Heart left ventricle (tissue), 16 donors: Measurements from ENCODE around the gene CBX7. TPM values are rescaled to one million over a fixed set of nuclear protein-coding genes. Genes with fewer than 3 reads are reported as not detected.
A peak's percentile ranks its signal among the peaks of the same experiment; 100 is the strongest.

Source experiments
- ATAC-seq, 4 donors: fragments of 200-7000 bp; cut with Tn5 transposase; one replicate each; pipeline ENCODE4 v1.9.1; 2020 to 2022; ENCODE audit warnings: moderate library complexity in 4 of 4, mild to moderate bottlenecking in 3 of 4, moderate number of reproducible peaks in 1 of 4
- DNase-seq, 5 donors: peaks; one replicate each; pipeline ENCODE4 v3.0.0-alpha.2; 2020
- H3K27ac ChIP-seq, 12 donors: fragments of 200-600 bp; sonication (generic) in 4 of 12; one replicate each; pipeline versions ENCODE4 v1.5.0 to v1.8.0; 2016 to 2022; ENCODE audit warnings: mild to moderate bottlenecking in 2 of 12
- H3K27me3 ChIP-seq, 9 donors: fragments of 200-600 bp; sonication (generic) in 2 of 9; one replicate each; pipeline versions ENCODE4 v1.5.1 to v1.8.0; 2016 to 2022; ENCODE audit warnings: mild to moderate bottlenecking in 3 of 9
- H3K36me3 ChIP-seq, 9 donors: fragments of 200-600 bp; sonication (generic) in 2 of 9; one replicate each; pipeline versions ENCODE4 v1.5.0 to v1.8.0; 2018 to 2022; ENCODE audit warnings: mild to moderate bottlenecking in 2 of 9
- H3K4me1 ChIP-seq, 12 donors: fragments of 200-600 bp; sonication (generic) in 4 of 12; one replicate each; pipeline versions ENCODE4 v1.5.0 to v1.8.0; 2016 to 2022; ENCODE audit warnings: mild to moderate bottlenecking in 3 of 12
- H3K4me3 ChIP-seq, 12 donors: fragments of 200-600 bp; sonication (generic) in 4 of 12; one replicate each; pipeline versions ENCODE4 v1.5.0 to v1.8.0; 2017 to 2022; ENCODE audit warnings: mild to moderate bottlenecking in 9 of 12, moderate library complexity in 4 of 12
- H3K9me3 ChIP-seq, 12 donors: fragments of 200-600 bp; sonication (generic) in 4 of 12; one replicate each; pipeline versions ENCODE4 v1.5.0 to v1.8.0; 2016 to 2022; ENCODE audit warnings: mild to moderate bottlenecking in 1 of 12
- CTCF ChIP-seq, 12 donors: fragments of 200-600 bp; sonication (generic) in 4 of 12; IDR thresholded peaks; one replicate each; pipeline versions ENCODE4 v1.5.0 to v1.8.0; 2018 to 2022; ENCODE audit warnings: antibody characterized with exemption in 12 of 12, mild to moderate bottlenecking in 5 of 12
- POLR2A ChIP-seq, 2 donors: fragments of 450-650 bp; IDR thresholded peaks; one replicate each; pipeline ENCODE4 v1.6.1; 2017; ENCODE audit warnings: antibody characterized with exemption in 2 of 2, mild to moderate bottlenecking in 2 of 2, moderate library complexity in 2 of 2
- WGBS, 4 donors: extraction: QIAGEN DNeasy Blood & Tissue Kit in 2 of 4; methylation state at CpG; one replicate each; pipeline versions ENCODE4 v1.1.5 to v1.1.7; 2013 to 2018; 5-methylcytosine and 5-hydroxymethylcytosine counted together
- intact Hi-C, 10 donors: fragments of 100-400 bp; cut with DNase I; formaldehyde crosslinking; loops; one replicate each; pipeline versions ENCODE4 v1.11.1 to v1.14.2; 2022
- polyA plus RNA-seq, 2 donors: library from polyadenylated mRNA; stranded (reverse); fragments of 200-250 nt; gene quantifications; one replicate each; pipeline ENCODE4 v1.2.3, GENCODE V29; 2013
- total RNA-seq, 9 donors: library from RNA; depleted of rRNA in 2 of 9; stranded (reverse); fragments of >200 nt in 2 of 9; fragmentation: NEBNext Ultra II Directional in 3 of 9; extraction: Animal tissue kit (Norgen Biotek cat#: 25700) in 3 of 9; gene quantifications; one replicate each; pipeline versions ENCODE4 v1.1.0 to v1.2.4, GENCODE V29; 2016 to 2023
- donor health status: ischemic (EF 13 %, LVEDD 7.1; RV severe dilation, severe dysfunction).
- donor health status: healthy with polysubstance abuse.
- donor health status: DM: no; HTN: yes; CAD: no.
- donor health status: DM: no; HTN: no; CAD: no.
- donor health status: ischemic (EF 25% LVEDD 6.9; RV normal size, moderate dysfunction).
- donor health status: ischemic (EF 25% LVEDD 5.7; RV mildly dilated, moderate dysfunction).
- donor health status: healthy.
- donor health status: DM: yes; HTN: yes; CAD: no.
- donor health status: ischemic (EF 35%, LVEDD 5.7; RV mildly dilated, moderate dysfunction).
- donor health status: nonischemic (EF 11% LVEDD 7.7; RV severe dilation, severe dysfunction).
- donor health status: DM: yes; HTN: yes; CAD: no.
- donor health status: PGD.
- donor health status: ischemic (EF 29% LVEDD 5.4; RV normal size, mild dysfunction).
- donor health status: nonischemic (EF 23%, LVEDD 6.1; RV moderate dilation, normal function).

The CBX7 gene
- total and polyA plus RNA-seq, 11 donors: 48.3 to 187 (median 69.8) TPM

GRCh38 chr22:39179401-39179827 is 26.9 kb upstream of the CBX7 start:
- Histone ChIP-seq H3K4me3 (no peak overlapping the region), H3K27me3 (no peaks in the 10 kb centered on the region), H3K36me3 (no peaks in the 10 kb centered on the region), H3K9me3 (peaks cover 0 to 9% (median 0%) of the 10 kb centered on the region in 12 donors), H3K27ac (peak overlapping the region in 4 of 12 donors; percentile 22 to 84 (median 46)), H3K4me1 (peaks cover 16 to 56% (median 47%) of the 10 kb centered on the region in 12 donors)
- DNase-seq (peak in 2 of 5 donors; percentile 15 to 25), ATAC-seq (no peak)
- 76 to 84% (median 79%) methylated on average over 6 of the region's 6 CpGs for WGBS, 4 donors
- TF ChIP-seq POLR2A (IDR thresholded peaks at IDR 0.05) (no peak), CTCF (IDR thresholded peaks at IDR 0.05) (no peak)
- intact Hi-C loops: loop anchor here in 8 of 10 donors (5.0 to 10.0 kb wide), 3 partner anchors 53 to 345 kb away; partner anchors contain the start of gene ATF4 (in 4 of the 8)

DNA sequence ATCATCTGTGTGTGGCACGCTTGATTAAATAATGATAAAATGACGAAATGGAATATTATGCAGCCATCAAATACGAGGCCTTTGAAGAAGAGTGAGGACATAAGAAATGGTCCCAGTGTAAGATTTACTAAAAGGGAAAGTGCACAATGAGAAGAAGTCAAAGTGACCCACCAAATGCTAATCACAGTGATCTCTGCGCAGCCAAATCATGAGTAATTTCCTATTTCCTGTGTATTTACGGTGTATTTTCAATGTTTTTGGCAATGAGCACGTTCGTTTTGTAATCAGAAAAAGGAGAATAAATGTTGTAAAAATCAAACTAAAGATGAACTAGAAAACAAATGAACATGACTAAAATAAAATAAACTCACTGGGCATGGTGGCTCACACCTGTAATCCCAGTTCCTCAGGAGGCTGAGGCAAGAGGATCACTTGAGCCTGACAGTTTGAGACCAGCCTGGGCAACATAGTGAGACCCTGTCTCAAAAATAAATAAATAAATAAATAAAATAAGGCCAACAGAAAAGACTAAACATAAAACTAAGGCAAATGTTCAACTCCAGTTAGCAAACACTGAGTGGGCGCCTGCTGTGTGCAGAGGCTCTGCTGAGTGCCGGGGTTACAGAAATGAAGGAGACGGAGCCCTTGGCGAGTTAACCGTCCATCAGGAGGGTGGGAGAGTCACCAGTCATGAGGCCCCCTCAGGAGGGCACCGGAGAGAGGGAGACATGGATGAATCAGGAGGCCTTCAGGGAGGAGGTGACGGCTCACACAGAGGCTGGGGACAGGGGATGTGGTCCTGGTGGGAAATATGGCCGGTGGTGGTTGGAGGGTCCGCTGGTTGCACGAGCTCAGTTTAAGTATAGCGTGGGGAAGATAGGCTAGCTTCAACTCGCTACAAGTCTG is 26.0 kb upstream of the CBX7 start:
- peaks cover 0 to 9% (median 0%) of the 10 kb centered on the region in 12 donors for H3K9me3 ChIP-seq
- intact Hi-C loops: loop anchor here in 8 of 10 donors (5.0 to 10.0 kb wide), 3 partner anchors 54 to 346 kb away; partner anchors contain the start of gene ATF4 (in 4 of the 8)
- H3K27ac ChIP-seq: peak overlapping the region; percentile 35 to 93 (median 79)
- no peaks in the 10 kb centered on the region for H3K36me3 ChIP-seq
- ATAC-seq (peak in 1 of 4 donors; percentile 16), DNase-seq (no peak)
- H3K4me3 ChIP-seq: no peak overlapping the region
- TF ChIP-seq POLR2A (IDR thresholded peaks at IDR 0.05) (no peak), CTCF (IDR thresholded peaks at IDR 0.05) (no peak)
- H3K4me1 ChIP-seq: peaks cover 24 to 59% (median 50%) of the 10 kb centered on the region in 12 donors
- 83 to 86% (median 85%) methylated on average over 19 of the region's 19 CpGs for WGBS, 4 donors
- H3K27me3 ChIP-seq: no peaks in the 10 kb centered on the region

DNA sequence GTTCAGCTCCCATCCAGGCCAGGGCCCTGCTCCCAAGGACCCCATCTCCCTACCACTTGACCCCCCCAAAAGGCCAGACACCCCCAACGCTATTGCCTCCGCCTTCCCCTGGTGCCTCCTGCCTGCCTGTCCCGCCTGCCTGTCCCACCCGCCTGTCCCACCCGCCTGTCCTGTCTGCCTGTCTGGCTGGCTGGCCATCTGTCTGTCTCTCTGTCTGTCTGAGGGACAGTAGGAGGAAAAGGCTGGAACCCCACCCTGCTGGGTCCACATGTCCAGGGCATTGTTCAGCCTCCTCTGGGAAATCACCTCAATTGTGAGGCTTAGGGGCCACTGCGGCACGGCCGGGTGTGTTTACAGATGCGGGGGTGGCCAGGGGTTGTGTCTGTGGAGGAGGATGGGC is 25.3 kb upstream of the CBX7 start:
- H3K4me1 ChIP-seq: peaks cover 29 to 66% (median 57%) of the 10 kb centered on the region in 12 donors
- H3K9me3 ChIP-seq: peaks cover 0 to 9% (median 0%) of the 10 kb centered on the region in 12 donors
- H3K27ac ChIP-seq: peak overlapping the region; percentile 35 to 93 (median 79)
- peak in 4 of 5 donors; percentile 59 to 83 (median 70) for DNase-seq
- H3K4me3 ChIP-seq: no peak overlapping the region
- intact Hi-C loops: loop anchor here in 8 of 10 donors (5.0 to 10.0 kb wide), 3 partner anchors 55 to 347 kb away; partner anchors contain the start of gene ATF4 (in 4 of the 8)
- peak in 3 of 4 donors; percentile 21 to 41 (median 25) for ATAC-seq
- TF ChIP-seq POLR2A (IDR thresholded peaks at IDR 0.05) (no peak), CTCF (IDR thresholded peaks at IDR 0.05) (no peak)
- H3K36me3 ChIP-seq: no peaks in the 10 kb centered on the region
- WGBS, 4 donors: 65 to 80% (median 69%) methylated on average over 9 of the region's 9 CpGs
- no peaks in the 10 kb centered on the region for H3K27me3 ChIP-seq

- Histone ChIP-seq H3K9me3 (peaks cover 0 to 9% (median 0%) of the 10 kb centered on the region in 12 donors), H3K27me3 (no peaks in the 10 kb centered on the region), H3K4me3 (no peak overlapping the region), H3K27ac (peak overlapping the region; percentile 35 to 93 (median 79)), H3K4me1 (peaks cover 29 to 70% (median 60%) of the 10 kb centered on the region in 12 donors), H3K36me3 (no peaks in the 10 kb centered on the region)
- WGBS, 4 donors: 17 to 72% (median 53%) methylated on average over 1 to 2 of the region's 2 CpGs; no CpG with 5 or more reads in 1 of the 4 donors
- DNase-seq: no peak
- ATAC-seq: no peak
- TF ChIP-seq CTCF (IDR thresholded peaks at IDR 0.05): no peak
- TF ChIP-seq POLR2A (IDR thresholded peaks at IDR 0.05): no peak
- intact Hi-C loops: loop anchor here in 8 of 10 donors (5.0 to 10.0 kb wide), 3 partner anchors 55 to 347 kb away; partner anchors contain the start of gene ATF4 (in 4 of the 8)
These were observed 24.9 kb upstream of the CBX7 start for GRCh38 chr22:39177456-39177775.
